ENCODE measurements around the gene HSPB1. TPM values are rescaled to one million over a fixed set of nuclear protein-coding genes. Genes with fewer than 3 reads are reported as not detected.
"Not testable (repeated sequence)": the region's sequence is repeated elsewhere in the genome, so short reads cannot be mapped to it uniquely, and the experiment has no call there.

Gene HSPB1
- total and polyA plus RNA-seq, 12 donors: 1,266 to 6,886 (median 2,108) TPM

- Histone ChIP-seq H3K9me3 (no peaks in the 10 kb centered on the region), H3K27me3 (no peaks in the 10 kb centered on the region), H3K4me1 (peaks cover 3 to 98% (median 85%) of the 10 kb centered on the region in 9 donors), H3K36me3 (peaks cover 0 to 72% (median 14%) of the 10 kb centered on the region in 9 donors), H3K4me3 (no peak overlapping the region), H3K27ac (peak overlapping the region in 6 of 10 donors; percentile 72 to 84 (median 78))
- ATAC-seq: no peak
- WGBS, 2 donors: 62 to 66% methylated on average over 9 of the region's 9 CpGs
- no peak for DNase-seq
- intact Hi-C loops (cut with DNase I): no loop called here
- no peak for TF ChIP-seq CTCF (IDR thresholded peaks at IDR 0.05)
These were observed 29.6 kb downstream of the HSPB1 start for GRCh38 chr7:76332078-76332477.

- H3K4me1 ChIP-seq: peaks cover 0 to 98% (median 85%) of the 10 kb centered on the region in 9 donors
- peak; percentile 74 to 91 (median 88) for ATAC-seq
- H3K4me3 ChIP-seq: no peak overlapping the region
- 39 to 48% methylated on average over 14 of the region's 14 CpGs for WGBS, 2 donors
- no peaks in the 10 kb centered on the region for H3K27me3 ChIP-seq
- peak overlapping the region; percentile 29 to 84 (median 76) for H3K27ac ChIP-seq
- DNase-seq: peak; percentile 73 to 74
- H3K9me3 ChIP-seq: no peaks in the 10 kb centered on the region
- peaks cover 0 to 66% (median 14%) of the 10 kb centered on the region in 9 donors for H3K36me3 ChIP-seq
- intact Hi-C loops (cut with DNase I): no loop called here
- TF ChIP-seq CTCF (IDR thresholded peaks at IDR 0.05): no peak
These were observed 31.1 kb downstream of the HSPB1 start for GRCh38 chr7:76333511-76334101.

GRCh38 chr7:76334320-76334967, 32.0 kb downstream of the HSPB1 start:
- no peak for TF ChIP-seq CTCF (IDR thresholded peaks at IDR 0.05)
- DNase-seq: no peak
- no peaks in the 10 kb centered on the region for H3K27me3 ChIP-seq
- 79 to 88% methylated on average over 6 of the region's 6 CpGs for WGBS, 2 donors
- no peak overlapping the region for H3K4me3 ChIP-seq
- H3K27ac ChIP-seq: peak overlapping the region in 9 of 10 donors; percentile 29 to 84 (median 75)
- ATAC-seq: no peak
- intact Hi-C loops (cut with DNase I): no loop called here
- H3K4me1 ChIP-seq: peaks cover 0 to 100% (median 84%) of the 10 kb centered on the region in 9 donors
- no peaks in the 10 kb centered on the region for H3K9me3 ChIP-seq
- peaks cover 0 to 66% (median 7%) of the 10 kb centered on the region in 9 donors for H3K36me3 ChIP-seq

- H3K4me3 ChIP-seq, DNase-seq, H3K9me3 ChIP-seq, ATAC-seq, H3K27me3 ChIP-seq: not testable (repeated sequence)
- 66 to 76% methylated on average over 2 of the region's 2 CpGs for WGBS, 2 donors
- Histone ChIP-seq H3K27ac (peak overlapping the region in 7 of 10 donors; percentile 23 to 84 (median 78)), H3K4me1 (peaks cover 0 to 99% (median 89%) of the 10 kb centered on the region in 9 donors), H3K36me3 (peaks cover 0 to 65% (median 6%) of the 10 kb centered on the region in 9 donors)
- intact Hi-C loops (cut with DNase I): loop anchor here in 1 of 10 donors (5.0 kb wide), 1 partner anchor 653 kb away; no protein-coding TSS in a partner anchor
These were observed 32.9 kb downstream of the HSPB1 start for GRCh38 chr7:76335417-76335816.
